HG03045 (cell line): ENCODE measurements around the gene TSBP1.

Source experiments
- ATAC-seq: cut with Tn5 transposase; IDR thresholded peaks from one replicate; pipeline ENCODE4 v1.9.1; 2021; ENCODE audit warnings: mild to moderate bottlenecking, moderate library complexity; ENCODE audit not compliant: unreplicated experiment

TSBP1 gene

GRCh38 chr6:32371803-32372202 lies at the start of gene TSBP1:
Gene TSBP1, minus strand, starts transcription at chr6:32371903. Its CDS starts 197 bp downstream, at chr6:32371706.
- no peak for ATAC-seq

GRCh38 chr6:32416036-32416435 lies 44.3 kb upstream of the TSBP1 start:
- ATAC-seq: no peak

GRCh38 chr6:32415521-32416019 lies 43.9 kb upstream of the TSBP1 start:
- ATAC-seq: no peak

GRCh38 chr6:32413427-32414047 lies 41.8 kb upstream of the TSBP1 start:
- ATAC-seq: no peak

- ATAC-seq: no peak
Observed at GRCh38 chr6:32411566-32412327, 40.0 kb upstream of the TSBP1 start.

GRCh38 chr6:32410906-32411305 lies 39.2 kb upstream of the TSBP1 start:
- ATAC-seq: no peak

GRCh38 chr6:32406857-32407256 lies 35.2 kb upstream of the TSBP1 start, which contains the start of gene BTNL2:
Gene BTNL2, minus strand, starts transcription at chr6:32407181. Its CDS starts 58 bp downstream, at chr6:32407123.
- no peak for ATAC-seq

- ATAC-seq: no peak
Observed at GRCh38 chr6:32406197-32406596, 34.5 kb upstream of the TSBP1 start.

GRCh38 chr6:32405656-32406055 lies 34.0 kb upstream of the TSBP1 start:
- no peak for ATAC-seq

GRCh38 chr6:32402812-32403211 lies 31.1 kb upstream of the TSBP1 start:
- no peak for ATAC-seq

GRCh38 chr6:32401284-32401963 lies 29.7 kb upstream of the TSBP1 start:
- ATAC-seq: no peak

- peak; percentile 76 for ATAC-seq
Observed at GRCh38 chr6:32397252-32397920, 25.7 kb upstream of the TSBP1 start.

GRCh38 chr6:32396028-32396427 lies 24.3 kb upstream of the TSBP1 start:
- no peak for ATAC-seq

- ATAC-seq: no peak
Observed at GRCh38 chr6:32393665-32394420, 22.1 kb upstream of the TSBP1 start.

- ATAC-seq: no peak
Observed at GRCh38 chr6:32391505-32391904, 19.8 kb upstream of the TSBP1 start.

GRCh38 chr6:32387589-32388340 lies 16.1 kb upstream of the TSBP1 start:
- ATAC-seq: no peak

GRCh38 chr6:32386040-32386439 lies 14.3 kb upstream of the TSBP1 start:
- ATAC-seq: no peak

GRCh38 chr6:32382757-32383420 lies 11.2 kb upstream of the TSBP1 start:
- ATAC-seq: no peak

GRCh38 chr6:32379545-32379944 lies 7.8 kb upstream of the TSBP1 start:
- ATAC-seq: no peak
